IMR-90 (cell line): ENCODE measurements around the gene WDR45B. TPM values are rescaled to one million over a fixed set of nuclear protein-coding genes. Genes with fewer than 3 reads are reported as not detected.

Experiments used
- ATAC-seq: fragments of 200-7000 bp; cut with Tn5 transposase; 2 replicates; pipeline ENCODE4 v1.9.1; 2020; ENCODE audit warnings: low read depth, mild to moderate bottlenecking, moderate library complexity
- BruUV-seq: library from RNA; stranded (reverse); fragments of 400-500 nt; replicated peaks from 2 replicates; lab custom pipeline; 2021; lab: Mats Ljungman, UMichigan
- CTCF ChIA-PET: fragments of 300-600 bp; formaldehyde crosslinking; extraction: SDS; loops from one replicate; lab custom pipeline; 2021; ENCODE audit warnings: antibody characterized with exemption; lab: Yijun Ruan, JAX
- POLR2A ChIA-PET: fragments of 300-600 bp; sonication (Branson Sonifier 250); formaldehyde crosslinking; loops from one replicate; lab custom pipeline; 2022; ENCODE audit warnings: antibody characterized with exemption; ENCODE audit not compliant: unreplicated experiment; lab: Charles Lee
- DNase-seq: peaks from one replicate; pipeline ENCODE4 v3.0.0; 2013
- H2AFZ ChIP-seq: replicated peaks from 2 replicates; pipeline ENCODE3; 2013; ENCODE audit warnings: low read length, mild to moderate bottlenecking; ENCODE audit not compliant: poor library complexity
- H2AK5ac ChIP-seq: 2 replicates; pipeline ENCODE4 v1.6.1; 2013; ENCODE audit warnings: low read depth, low read length, inconsistent platforms
- H2AK9ac ChIP-seq: replicated peaks from 2 replicates; pipeline ENCODE3; 2013; ENCODE audit warnings: mild to moderate bottlenecking, low read depth, low read length, moderate library complexity; ENCODE audit not compliant: poor library complexity
- H2BK120ac ChIP-seq: 2 replicates; pipeline ENCODE4 v1.6.1; 2013; ENCODE audit warnings: low read depth, low read length, inconsistent platforms
- H2BK15ac ChIP-seq: 3 replicates; pipeline ENCODE4 v1.6.1; 2013; ENCODE audit warnings: low read depth, low read length, inconsistent platforms
- H2BK20ac ChIP-seq: 2 replicates; pipeline ENCODE4 v1.6.1; 2013; ENCODE audit warnings: low read depth, mild to moderate bottlenecking, inconsistent platforms, low read length, moderate library complexity
- H2BK5ac ChIP-seq: 2 replicates; pipeline ENCODE4 v1.6.1; 2013; ENCODE audit warnings: mild to moderate bottlenecking, low read depth, low read length, inconsistent platforms; ENCODE audit not compliant: poor library complexity, severe bottlenecking
- H3K14ac ChIP-seq: replicated peaks from 2 replicates; pipeline ENCODE4 v1.6.1; 2013; ENCODE audit warnings: low read depth, low read length, inconsistent platforms
- H3K18ac ChIP-seq: 2 replicates; pipeline ENCODE4 v1.6.1; 2013; ENCODE audit warnings: low read depth, low read length, control low read depth
- H3K23ac ChIP-seq: 2 replicates; pipeline ENCODE4 v1.6.1; 2013; ENCODE audit warnings: low read depth, low read length, inconsistent platforms
- H3K27ac ChIP-seq: 2 replicates; pipeline ENCODE4 v1.5.1; 2013; ENCODE audit warnings: mild to moderate bottlenecking, control low read depth, low read length; ENCODE audit not compliant: insufficient read depth
- H3K27me3 ChIP-seq: 2 replicates; pipeline ENCODE4 v1.6.1; 2013; ENCODE audit warnings: low read length; ENCODE audit not compliant: control insufficient read depth, insufficient read depth
- H3K36me3 ChIP-seq: 2 replicates; pipeline ENCODE4 v1.6.1; 2013; ENCODE audit warnings: low read length, mixed read lengths; ENCODE audit not compliant: control insufficient read depth, insufficient read depth
- H3K4ac ChIP-seq: 2 replicates; pipeline ENCODE4 v1.6.1; 2013; ENCODE audit warnings: low read depth, low read length, inconsistent platforms
- H3K4me1 ChIP-seq: 2 replicates; pipeline ENCODE4 v1.6.1; 2013; ENCODE audit warnings: low read length, mixed read lengths; ENCODE audit not compliant: control insufficient read depth, insufficient read depth
- H3K4me2 ChIP-seq: 2 replicates; pipeline ENCODE4 v1.6.1; 2013; ENCODE audit warnings: low read depth, mild to moderate bottlenecking, control low read depth, low read length, moderate library complexity
- H3K4me3 ChIP-seq: 2 replicates; pipeline ENCODE4 v1.5.1; 2013; ENCODE audit warnings: low read depth, mild to moderate bottlenecking, control low read depth, low read length, moderate library complexity; ENCODE audit not compliant: insufficient read depth
- H3K56ac ChIP-seq: 2 replicates; pipeline ENCODE4 v1.6.1; 2013; ENCODE audit warnings: low read length, inconsistent platforms; ENCODE audit not compliant: insufficient read depth; ENCODE audit errors: extremely low read depth
- H3K79me1 ChIP-seq, 2 experiments: 2 replicates each; pipeline ENCODE4 v1.6.1; 2013; ENCODE audit warnings: low read length in 2 of 2, inconsistent platforms in 1 of 2, low read depth in 1 of 2
- H3K9ac ChIP-seq: 2 replicates; pipeline ENCODE4 v1.6.1; 2013; ENCODE audit warnings: low read depth, low read length, control low read depth
- H3K9me1 ChIP-seq: 2 replicates; pipeline ENCODE4 v1.6.1; 2013; ENCODE audit warnings: low read length, inconsistent platforms; ENCODE audit not compliant: insufficient read depth
- H3K9me3 ChIP-seq: 2 replicates; pipeline ENCODE4 v1.6.1; 2013; ENCODE audit warnings: low read length; ENCODE audit not compliant: control insufficient read depth, insufficient read depth
- H4K20me1 ChIP-seq: 2 replicates; pipeline ENCODE4 v1.6.1; 2013; ENCODE audit warnings: low read length, inconsistent platforms; ENCODE audit not compliant: insufficient read depth
- H4K5ac ChIP-seq: 2 replicates; pipeline ENCODE4 v1.6.1; 2013; ENCODE audit warnings: mild to moderate bottlenecking, low read depth, low read length, control low read depth
- H4K8ac ChIP-seq, 2 experiments: 2 replicates each; pipeline ENCODE4 v1.6.1; 2013; ENCODE audit warnings: low read depth in 2 of 2, low read length in 2 of 2, control low read depth in 1 of 2, inconsistent platforms in 1 of 2
- H4K91ac ChIP-seq: 2 replicates; pipeline ENCODE4 v1.6.1; 2013; ENCODE audit warnings: low read depth, low read length, inconsistent platforms; ENCODE audit not compliant: insufficient read depth
- BHLHE40 ChIP-seq: fragments of 150-350 bp; IDR thresholded peaks from 2 replicates; pipeline ENCODE4 v1.6.1; 2016; ENCODE audit warnings: mild to moderate bottlenecking, low read depth, low read length
- CTCF ChIP-seq: conservative IDR thresholded peaks from 2 replicates; pipeline ENCODE4 v1.5.1; 2012; ENCODE audit warnings: mild to moderate bottlenecking, low read depth, low read length, improper control_type of control experiment
- FOS ChIP-seq: fragments of 150-350 bp; IDR thresholded peaks from 2 replicates; pipeline ENCODE4 v1.6.1; 2016; ENCODE audit warnings: low read depth, low read length
- NFE2L2 ChIP-seq: fragments of 150-350 bp; IDR thresholded peaks from 2 replicates; pipeline ENCODE4 v1.6.1; 2016; ENCODE audit warnings: low read depth, mild to moderate bottlenecking, low read length
- WGBS, 2 experiments: methylation state at CpG; one replicate each; pipeline versions ENCODE4 v1.1.5 to v1.1.7; 2013; ENCODE audit warnings: missing lambda C conversion rate in 2 of 2; ENCODE audit not compliant: insufficient read length in 1 of 2; ENCODE audit errors: extremely low coverage in 2 of 2; 5-methylcytosine and 5-hydroxymethylcytosine counted together
- dilution Hi-C: fragments of 300-500 bp; cut with HindIII; formaldehyde crosslinking; loops from one replicate; pipeline ENCODE4 v1.14.3; 2018; ENCODE audit warnings: low sequenced_read_pairs; ENCODE audit not compliant: unreplicated experiment
- in situ Hi-C: fragments of 300-500 bp; cut with MboI; formaldehyde crosslinking; loops from 3 replicates; pipeline ENCODE4 v1.14.3; 2019; ENCODE audit warnings: low sequenced_read_pairs, inconsistent platforms, mixed read lengths
- intact Hi-C: fragments of 100-400 bp; cut with micrococcal nuclease; formaldehyde crosslinking; loops from 2 replicates; pipeline ENCODE4 v1.10.0; 2022
- polyA plus RNA-seq, 3 experiments: library from polyadenylated mRNA; depleted of rRNA; stranded (reverse); fragments of >200 nt; gene quantifications; 2 replicates each; pipeline ENCODE4 v1.2.3, GENCODE V29; 2012; ENCODE audit warnings: low replicate concordance in 1 of 3
- total RNA-seq: library from RNA; depleted of rRNA; stranded (reverse); fragments of >200 nt; gene quantifications from 2 replicates; pipeline ENCODE4 v1.2.3, GENCODE V29; 2012

Gene WDR45B
- total and polyA plus RNA-seq, 2 of the 4 experiments (the other 2 are of a cell fraction), result 98.2 to 110 TPM

- in situ Hi-C loops (no loop called here), dilution Hi-C loops (no loop called here), intact Hi-C loops (no loop called here)
- Histone ChIP-seq H3K14ac (no peak overlapping the region), H3K79me1 (peaks cover 10 to 11% of the 10 kb centered on the region in 2 experiments; a peak in 3 of 4 replicates), H3K4me3 (no peak overlapping the region), H2BK120ac (no peak overlapping the region), H3K56ac (no peak overlapping the region), H2AK9ac (no peak overlapping the region), H2AK5ac (no peak overlapping the region), H4K91ac (no peak overlapping the region), H3K23ac (no peak overlapping the region), H3K4ac (no peak overlapping the region), H2AFZ (no peak overlapping the region), H2BK15ac (no peak overlapping the region), H4K8ac (no peak overlapping the region), H3K36me3 (peaks cover 37% of the 10 kb centered on the region), H3K9me3 (no peaks in the 10 kb centered on the region), H3K4me2 (no peak overlapping the region), H2BK5ac (no peak overlapping the region), H3K4me1 (no peaks in the 10 kb centered on the region), H3K9me1 (no peaks in the 10 kb centered on the region), H4K5ac (no peak overlapping the region), H2BK20ac (no peak overlapping the region), H4K20me1 (peaks cover 18% of the 10 kb centered on the region), H3K27ac (no peak overlapping the region), H3K18ac (no peak overlapping the region), H3K9ac (no peak overlapping the region), H3K27me3 (no peaks in the 10 kb centered on the region)
- 93% methylated on average over 10 of the region's 47 CpGs; no CpG with 5 or more reads in 1 of the 2 experiments for WGBS, 2 experiments
- no peak for TF ChIP-seq BHLHE40
- no peak for TF ChIP-seq CTCF
- no peak for TF ChIP-seq FOS
- no peak for TF ChIP-seq NFE2L2
- BruUV-seq, result no TSS peak
- CTCF ChIA-PET, result no interaction called here
- POLR2A ChIA-PET, result no interaction called here
- ATAC-seq (no peak), DNase-seq (peak; percentile 10)
Measured at GRCh38 chr17:82587234-82588086, 60.8 kb downstream of the WDR45B start.
